NCI-H345 treated with DMSO at 0.1 percent for 48 hours (cell line): ENCODE results near the gene KATNB1.

Experiments used
- DNase-seq: peaks from one replicate; lab custom pipeline; 2025; ENCODE audit not compliant: unreplicated experiment; lab: John Stamatoyannopoulos, UW

The KATNB1 gene

DNA sequence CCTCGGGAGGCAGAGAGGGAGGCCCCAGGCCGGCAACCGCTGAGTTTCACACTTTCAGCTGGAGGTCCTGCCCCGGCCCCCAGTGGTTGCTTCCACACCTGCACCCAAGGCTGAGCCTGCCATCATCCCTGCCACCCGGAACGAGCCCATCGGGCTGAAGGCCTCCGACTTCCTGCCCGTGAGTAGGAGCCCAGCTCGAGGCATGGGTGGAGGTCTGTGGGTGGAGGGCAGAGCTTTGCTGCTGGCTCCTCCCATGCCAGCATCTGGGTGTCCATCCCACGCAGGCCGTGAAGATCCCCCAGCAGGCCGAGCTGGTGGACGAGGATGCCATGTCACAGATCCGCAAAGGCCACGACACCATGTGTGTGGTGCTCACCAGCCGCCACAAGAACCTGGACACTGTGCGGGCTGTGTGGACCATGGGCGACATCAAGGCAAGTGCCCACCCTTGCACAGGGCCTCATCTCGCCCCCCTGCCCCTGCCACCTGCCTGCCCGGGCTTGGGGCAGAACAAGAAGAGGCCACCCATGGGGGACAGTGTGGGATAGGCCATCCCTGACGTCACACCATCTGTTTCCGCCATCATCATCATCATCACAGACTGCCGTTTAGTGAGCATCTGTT, 19.6 kb downstream of the KATNB1 start:
- DNase-seq, result no peak

DNA sequence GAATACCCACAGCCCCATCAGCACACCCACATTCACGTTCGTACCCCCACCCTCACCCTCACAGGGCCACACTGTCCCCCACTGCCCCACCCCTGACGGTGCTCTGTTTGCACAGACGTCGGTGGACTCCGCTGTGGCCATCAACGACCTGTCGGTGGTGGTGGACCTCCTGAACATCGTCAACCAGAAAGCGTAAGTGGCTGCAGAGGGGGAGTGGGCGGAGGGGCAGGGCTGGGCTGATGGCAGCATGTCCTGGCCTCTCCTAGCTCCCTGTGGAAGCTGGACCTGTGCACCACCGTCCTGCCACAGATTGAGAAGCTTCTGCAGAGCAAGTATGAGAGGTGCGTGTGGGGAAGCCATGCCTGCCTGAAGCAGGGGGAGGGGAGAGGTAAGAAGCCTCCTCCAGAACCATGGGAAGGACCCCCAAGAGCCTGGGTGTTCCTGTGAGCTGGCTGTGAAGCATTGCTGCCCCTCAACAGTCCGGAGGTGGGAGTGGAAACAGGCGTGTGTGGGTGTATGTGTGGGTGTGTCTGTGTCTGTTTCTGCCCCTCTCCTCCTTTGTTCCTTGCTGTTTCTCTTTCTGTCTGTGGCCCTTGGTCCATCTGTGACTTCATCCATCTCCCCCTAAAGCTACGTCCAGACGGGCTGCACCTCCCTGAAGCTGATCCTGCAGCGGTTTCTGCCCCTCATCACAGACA, 20.3 kb downstream of the KATNB1 start:
- no peak for DNase-seq

DNA sequence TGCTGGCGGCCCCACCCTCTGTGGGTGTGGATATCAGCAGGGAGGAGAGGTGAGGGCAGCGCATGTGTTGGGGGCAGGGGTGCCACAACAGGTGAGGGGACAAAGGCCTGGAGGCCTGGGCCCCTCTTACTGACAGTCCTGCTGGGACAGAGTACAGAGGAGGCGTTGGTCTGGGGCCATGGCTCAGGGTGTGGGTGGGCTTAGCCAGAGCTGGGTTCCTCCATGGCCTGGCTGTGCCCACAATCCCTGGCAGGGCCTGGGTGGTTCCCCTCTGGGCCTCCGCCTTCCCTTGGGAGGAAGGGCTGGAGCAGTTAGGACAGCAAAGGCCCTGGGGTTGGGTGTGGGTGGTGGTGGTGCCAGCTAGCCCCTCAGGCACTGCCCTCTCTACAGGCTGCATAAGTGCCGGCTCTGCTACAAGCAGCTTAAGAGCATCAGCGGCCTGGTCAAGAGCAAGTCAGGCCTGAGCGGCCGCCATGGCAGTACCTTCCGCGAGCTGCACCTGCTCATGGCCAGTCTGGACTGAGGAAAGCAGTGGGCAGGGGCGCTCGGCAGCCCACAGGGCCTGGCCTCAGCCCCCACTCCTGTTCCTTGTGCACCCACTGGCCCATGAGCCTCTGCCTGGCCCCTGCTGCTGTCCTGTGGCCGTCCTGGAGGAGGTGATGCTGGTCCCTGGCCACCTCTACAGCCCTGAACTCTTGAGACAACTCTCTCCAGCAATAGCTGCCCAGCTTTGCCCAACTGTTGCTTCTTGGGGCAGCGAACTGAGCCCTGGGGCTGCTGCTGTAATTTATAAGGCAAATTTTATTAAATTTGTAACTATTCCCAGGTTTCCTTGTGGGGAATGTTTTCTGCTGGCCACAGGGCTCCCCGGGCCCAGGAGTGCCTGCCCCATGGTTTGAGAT, 21.1 kb downstream of the KATNB1 start:
- DNase-seq, result no peak

DNA sequence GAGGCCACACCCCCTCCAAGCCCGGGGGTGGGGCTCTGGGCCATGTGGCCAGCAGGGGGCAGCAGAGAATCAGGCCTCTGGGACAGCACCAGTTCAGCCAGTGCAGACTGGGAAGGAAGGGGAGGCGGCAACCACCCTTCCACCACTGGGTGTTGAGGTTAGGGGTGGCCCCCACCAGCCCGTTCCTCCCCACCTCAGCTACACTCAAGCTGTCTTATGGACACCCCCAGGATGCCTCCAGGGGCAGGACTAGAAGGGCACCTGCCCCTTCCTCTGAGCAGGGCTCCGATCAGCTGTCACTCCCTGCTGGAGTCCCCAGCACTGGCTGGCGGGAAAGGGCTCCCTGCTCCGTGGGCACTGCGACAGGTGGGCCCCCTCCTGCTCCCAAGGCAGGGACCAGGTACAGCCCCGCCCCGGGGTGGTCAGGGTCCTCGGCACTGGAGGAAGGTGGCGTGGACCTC, 21.8 kb downstream of the KATNB1 start:
- no peak for DNase-seq

DNA sequence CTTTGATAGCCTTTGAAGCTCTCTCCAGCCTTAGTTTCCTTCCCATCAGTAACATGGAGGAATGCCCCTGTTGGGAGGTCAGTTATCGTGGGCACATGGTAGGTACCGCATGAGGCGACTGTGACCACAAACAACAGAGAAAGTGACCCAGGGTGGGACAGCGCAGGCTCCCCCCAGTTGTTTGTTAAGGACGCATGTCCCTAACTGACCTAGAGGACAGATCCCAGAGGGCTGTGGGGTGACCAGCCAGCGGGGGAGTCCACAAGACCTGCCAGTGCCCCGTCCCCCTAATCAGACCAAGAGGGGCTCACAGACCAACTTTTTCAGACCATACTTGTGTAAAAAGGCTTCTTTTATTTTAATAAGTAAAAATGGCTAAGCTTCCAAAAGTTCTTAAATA, 22.3 kb downstream of the KATNB1 start:
- DNase-seq, result no peak

DNA sequence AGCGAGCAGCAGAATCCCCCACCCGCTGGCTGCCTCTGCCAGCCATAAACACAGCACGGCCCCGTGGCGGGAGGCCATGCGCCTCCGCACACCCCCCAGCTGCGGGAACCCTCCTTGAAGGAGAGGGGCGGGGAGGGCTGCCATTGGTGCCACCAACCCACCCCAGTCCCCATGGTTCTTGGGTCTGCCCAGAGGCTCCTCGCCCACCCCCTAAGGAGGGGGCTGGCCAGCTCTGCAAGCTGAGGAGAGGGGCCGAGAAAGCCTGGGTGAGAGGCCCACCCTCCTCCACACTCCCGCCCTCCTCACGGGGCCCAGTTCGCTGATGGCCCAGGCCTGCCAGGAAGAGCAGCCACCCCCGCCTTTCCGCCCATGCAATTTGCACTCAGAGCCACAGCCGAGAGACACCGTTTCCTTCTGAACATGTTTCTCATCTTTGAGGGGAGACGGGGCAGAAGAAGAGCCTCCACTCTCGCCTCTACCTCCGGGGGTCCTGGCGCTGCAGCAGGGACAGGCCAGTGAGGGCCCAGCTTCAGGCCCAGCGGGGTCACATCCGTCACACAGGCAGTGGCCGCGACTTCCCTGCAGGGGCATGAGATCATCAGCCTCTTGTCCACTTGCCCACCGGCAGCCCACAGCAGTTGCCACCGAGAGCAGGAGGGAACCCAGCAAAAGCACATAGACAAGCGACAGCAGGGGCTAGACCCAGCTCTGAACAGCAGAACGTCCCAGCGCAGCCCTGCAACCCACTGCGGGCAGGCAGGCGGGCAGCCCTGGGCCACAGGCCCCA, 23.0 kb downstream of the KATNB1 start:
- DNase-seq, result no peak

DNA sequence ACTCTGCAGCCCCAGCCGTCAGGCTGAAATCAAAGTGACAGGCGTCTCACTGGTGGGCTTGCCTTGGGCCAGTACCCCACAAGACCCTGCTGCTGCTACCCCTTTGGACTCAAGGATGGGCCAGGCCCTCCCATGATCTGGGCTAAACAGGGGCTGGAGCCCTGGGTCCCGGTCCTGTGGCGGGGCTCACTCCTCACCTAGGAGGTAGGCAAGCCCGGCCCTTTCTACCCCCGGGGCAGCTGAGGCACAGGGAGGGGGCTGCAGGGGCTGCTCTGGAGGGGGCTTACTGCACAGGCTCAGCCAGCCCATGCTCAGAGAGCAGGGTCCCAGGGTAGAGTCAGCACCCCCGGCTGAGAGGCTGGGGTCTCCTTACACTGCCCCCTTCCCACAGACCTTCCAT, 23.6 kb downstream of the KATNB1 start:
- DNase-seq, result no peak

DNA sequence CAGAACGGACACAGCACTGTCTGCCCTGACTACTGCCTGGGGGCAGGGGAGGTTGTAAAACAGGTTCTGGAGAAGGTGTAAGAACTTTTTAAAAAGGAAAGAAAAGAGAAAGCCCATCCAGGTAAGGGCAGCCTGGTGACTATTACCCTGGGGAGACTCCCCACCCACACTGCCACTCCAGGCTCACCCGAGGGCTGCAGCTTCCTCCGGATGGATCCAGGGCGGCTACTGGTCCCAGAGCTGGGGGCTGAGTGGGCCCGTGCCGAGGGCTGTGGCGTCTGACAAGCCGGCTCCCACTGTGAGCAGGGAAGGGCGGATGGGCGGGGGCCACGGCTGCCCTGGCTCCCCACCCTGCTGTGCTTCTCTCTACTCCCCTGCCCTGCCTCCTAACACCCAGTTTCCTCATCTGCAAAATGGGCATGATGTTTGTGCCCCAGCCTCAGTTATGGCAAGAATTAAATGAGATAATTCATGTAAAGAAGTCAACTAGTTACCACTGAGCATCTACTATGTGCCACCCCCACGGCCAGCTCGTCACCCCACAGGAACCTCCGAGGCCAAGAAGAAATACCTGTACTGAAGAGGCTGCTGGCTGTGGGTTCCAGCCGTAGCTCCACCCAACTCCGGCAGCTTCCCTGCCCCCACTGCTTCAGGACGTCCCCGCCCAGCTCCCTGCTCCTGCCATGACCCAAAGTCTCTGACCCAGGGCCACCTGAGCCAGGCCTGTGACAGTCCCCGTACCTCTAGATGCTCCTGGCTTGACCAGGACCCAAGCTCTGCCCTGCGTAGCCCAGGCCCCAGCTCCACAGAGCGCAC, 24.2 kb downstream of the KATNB1 start:
- no peak for DNase-seq

DNA sequence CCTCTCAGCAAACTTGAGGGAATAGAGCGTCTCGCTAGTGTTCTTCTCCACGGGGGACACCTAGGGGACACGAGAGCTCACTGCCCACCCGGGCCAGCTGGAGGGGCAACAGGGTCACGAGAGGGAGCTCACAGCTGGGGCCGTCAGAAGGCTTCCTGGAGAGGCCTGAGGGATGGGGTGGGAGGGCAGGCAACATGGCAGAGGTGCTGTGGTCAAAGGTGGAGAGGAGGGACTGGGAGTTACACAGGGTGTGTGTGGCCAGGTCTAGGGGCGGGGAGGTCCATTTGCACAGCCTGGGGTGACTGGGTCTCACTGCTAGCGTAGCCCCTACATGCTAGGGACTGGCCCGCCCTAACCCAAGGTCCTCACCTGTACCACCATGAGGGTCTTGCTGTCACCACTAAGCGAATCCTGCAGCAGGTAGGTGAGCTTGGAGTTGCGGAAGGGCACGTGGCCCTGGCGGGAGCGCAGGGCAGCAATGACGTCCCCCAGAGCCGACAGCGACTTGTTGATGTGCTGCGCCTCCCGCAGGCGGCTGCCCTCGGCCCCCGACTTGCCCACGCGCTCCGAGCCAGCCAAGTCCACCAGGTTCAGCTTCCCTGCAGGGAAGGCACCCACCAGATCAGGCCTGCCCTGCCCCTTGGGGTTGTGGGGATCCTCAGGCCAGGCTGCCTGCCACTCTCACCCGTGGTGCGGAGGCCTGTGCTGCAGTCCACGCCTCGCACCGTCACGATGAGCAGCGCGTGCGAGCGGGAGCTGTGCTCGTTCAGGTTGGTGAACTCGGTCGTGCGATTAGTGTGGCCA, 25.0 kb downstream of the KATNB1 start:
- no peak for DNase-seq

DNA sequence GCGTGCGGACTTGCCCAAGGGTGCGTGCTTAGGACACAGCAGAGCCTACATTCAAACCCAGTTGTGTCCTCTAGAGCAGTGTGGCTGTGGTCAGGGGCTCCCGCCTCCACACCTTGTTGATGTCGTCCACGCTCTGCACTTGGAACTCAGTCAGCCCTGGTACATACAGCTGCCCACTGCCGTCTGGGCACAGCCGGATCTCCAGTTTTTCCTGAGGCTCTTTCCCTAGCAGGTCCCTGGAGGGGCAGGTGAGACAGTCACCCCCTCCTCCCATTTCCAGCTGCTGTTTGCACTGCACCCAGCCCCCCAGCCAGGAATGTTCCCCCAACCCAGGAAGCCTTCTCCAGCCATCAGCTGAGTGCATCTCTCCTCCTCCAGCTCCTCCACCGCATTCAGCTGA, 25.7 kb downstream of the KATNB1 start:
- no peak for DNase-seq

DNA sequence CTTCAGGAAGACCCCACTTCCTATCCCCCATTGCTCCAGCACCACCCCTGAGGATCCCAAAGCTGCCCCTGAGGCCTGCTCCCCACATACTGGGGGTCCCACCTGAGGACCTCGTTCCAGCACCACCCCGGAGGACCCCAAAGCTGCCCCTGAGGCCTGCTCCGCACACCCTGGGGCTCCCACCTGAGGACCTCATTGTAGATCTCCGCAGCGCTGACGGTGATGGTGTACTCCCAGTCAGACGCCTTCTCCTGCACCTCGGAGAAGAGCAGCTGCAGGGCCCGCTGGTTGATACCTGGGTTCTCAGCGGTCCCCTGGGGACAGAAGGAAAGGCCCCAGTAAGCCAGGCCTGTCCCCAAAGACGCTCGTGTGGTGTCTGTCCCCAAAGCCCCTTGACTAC, 26.4 kb downstream of the KATNB1 start:
- no peak for DNase-seq

DNA sequence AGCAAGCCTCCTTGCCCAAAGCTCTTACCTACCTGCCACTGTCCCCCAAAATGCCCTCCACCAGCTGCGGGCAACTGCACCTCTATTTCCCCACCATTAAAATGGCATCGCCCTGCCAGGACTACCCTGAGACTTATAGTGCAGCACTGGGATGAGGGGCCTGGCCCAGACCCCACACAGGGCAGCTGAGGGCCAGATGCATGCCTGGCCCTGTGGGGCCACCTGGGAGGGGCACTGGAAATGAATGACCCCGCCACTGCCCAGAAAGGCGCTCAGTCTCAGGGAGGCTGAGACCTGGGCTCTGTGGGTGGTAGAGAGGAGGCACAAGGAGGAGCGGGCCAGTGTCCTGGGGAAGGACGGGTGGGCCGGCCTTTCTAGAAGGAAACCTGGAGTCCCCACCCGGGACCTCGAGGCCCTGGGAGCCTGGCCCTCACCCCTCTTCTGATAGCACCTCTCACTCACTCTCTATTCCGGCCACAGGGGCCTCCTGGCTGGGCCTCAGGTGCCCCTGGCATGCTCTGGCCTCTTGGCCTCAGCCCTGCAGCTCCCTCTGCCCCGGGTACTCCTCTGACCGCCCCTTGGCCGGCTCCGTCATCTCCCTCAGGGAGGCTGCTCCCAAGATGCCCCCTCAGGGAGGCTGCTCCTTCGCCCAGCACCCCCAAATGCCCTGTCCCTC, 26.9 kb downstream of the KATNB1 start:
- DNase-seq, result no peak

DNA sequence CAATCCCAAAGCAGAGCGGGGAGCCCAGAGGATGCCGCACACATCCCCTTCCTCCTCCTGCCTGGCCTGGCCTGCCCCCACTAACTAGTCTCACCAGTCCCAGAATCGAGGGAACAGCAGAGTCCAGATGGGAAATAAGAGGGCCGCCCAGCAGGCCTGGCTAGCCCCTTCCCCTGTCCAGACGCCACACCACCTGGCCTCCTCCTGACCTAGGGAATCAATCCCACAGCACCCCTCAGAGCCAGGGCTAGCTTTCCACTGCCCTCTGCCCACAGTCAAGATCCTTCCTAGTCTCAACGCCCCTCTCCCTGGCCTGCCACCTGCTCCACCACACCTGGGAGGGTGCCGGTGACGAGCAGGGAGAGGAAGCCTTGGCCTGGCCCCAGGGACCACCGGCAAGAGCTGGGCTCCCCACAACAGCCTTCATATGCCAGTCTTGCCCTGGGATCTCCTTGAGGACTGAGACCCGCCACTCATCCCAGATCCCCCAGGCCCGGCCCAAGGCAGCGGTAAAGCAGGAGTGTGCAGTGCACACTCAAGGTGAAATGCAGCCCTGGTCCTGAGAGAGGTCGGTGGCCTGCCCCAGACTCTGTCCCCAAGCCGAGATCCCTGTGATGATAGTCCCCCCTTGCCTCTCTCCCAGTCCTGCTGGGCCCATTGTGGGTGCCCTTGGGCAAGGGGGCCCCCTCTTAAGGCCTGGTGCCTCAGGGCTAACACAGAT, 27.9 kb downstream of the KATNB1 start:
- no peak for DNase-seq

DNA sequence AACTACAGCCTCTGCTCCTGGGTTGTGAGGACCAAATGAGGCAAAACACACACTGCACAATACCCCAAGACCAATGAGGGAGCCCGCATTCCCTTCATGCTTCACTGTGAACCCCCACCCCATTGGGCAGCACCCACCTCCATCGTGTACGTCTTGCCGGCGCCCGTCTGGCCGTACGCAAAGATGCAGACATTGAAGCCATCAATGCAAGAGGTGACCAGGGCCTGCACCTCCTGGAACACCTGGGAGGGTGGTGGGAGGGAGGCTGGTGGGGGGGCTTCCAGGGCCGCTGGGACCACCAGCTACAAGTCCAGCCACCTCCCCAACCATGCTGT, 28.4 kb downstream of the KATNB1 start:
- DNase-seq, result no peak

DNA sequence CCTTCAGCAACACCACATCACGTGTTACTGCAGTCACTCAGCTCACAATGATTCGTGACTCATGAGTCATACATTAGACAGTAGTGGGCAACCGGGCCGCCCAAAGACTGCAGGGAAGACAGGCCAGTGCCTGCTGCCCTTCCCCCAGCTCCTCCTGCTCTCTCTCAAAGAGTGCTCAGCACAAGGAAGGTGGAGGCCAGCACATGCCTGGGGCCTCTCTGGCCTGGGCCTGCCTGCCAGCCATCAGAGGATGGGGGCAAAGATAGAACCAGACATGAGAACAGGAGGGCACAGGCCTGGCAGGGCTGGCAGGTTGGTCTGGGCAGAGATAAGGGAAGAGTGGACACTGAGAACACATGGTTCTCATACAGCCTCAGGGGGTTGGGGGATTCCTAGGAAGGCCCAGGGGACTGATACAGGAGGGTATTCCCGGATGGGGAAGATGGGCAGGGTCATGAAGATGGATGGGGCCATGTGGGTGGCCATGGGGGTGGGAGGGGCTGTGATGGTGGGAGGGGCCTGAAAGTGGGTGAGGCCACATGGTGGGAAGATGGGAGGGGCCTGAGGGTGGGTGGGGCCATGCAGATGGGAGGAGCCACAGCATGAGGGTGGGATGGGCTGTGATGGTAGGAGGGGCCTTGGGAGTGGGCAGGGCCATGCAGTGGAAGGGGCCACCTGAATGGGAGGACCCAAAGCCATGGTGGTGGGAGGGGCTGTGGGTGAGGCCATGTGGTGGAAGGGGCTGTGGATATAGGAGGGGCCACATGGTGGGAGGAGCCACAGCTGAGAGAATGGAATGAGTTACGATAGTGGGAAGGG, 29.0 kb downstream of the KATNB1 start:
- no peak for DNase-seq

DNA sequence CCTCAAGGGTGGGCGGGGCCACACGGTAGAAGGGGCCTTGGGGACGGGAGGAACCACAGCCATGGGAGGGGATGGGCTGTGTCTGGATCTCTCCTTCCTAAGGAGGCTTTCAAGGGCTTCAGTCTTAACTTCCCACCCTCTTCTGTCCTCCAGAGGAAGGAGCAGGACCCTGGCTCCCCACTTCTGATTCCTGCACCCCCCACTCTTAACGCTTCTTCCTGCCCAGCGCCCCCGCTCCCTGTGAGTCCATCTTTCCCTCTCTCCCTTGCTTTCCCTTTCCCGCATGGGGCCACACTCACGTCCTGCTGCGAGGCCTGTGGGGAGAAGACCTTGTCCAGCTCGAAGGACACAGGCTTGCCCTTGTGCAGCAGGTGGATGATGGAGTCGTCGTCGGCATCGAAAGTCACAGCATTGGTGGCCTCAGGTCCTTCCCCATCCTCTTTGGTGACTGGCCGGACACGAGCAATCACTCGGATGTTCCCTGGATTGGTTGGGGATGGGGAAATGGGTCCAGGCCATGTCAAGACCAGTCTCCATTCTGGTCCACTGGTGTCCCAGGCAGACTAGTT, 29.7 kb downstream of the KATNB1 start:
- DNase-seq, result no peak

DNA sequence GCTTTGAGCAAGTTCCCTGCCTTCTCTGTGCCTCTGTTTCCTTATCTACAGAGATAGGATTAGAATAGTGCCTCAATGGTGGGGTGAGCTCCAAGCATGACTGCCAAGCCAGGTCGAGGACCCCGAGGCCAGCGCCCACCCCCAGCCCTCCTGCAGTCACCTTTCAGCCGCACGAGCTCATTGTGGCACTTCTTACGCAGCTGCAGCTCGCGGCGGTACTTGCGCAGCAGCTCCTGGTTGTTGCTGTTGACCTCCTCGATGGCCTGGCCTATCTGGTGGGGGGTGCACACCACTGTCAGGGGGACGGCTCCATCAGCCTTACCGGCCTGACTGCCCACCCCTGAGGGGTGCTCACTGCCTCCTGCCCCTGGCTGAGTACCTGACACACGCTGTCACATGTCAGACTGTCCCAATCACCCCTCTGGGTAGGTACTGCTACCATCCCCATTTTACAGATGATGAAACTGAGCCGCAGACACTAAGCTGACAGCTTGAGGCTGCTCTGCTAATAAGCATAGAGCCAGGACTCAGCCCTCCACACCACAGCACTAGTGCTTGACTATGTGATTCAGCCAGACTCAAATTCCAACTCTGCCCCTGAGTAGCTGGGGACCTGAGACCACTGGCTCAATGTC, 31.3 kb downstream of the KATNB1 start:
- DNase-seq, result no peak
